Motor neuron (in vitro differentiated cells): ENCODE measurements around the gene P4HA1. TPM values are rescaled to one million over a fixed set of nuclear protein-coding genes. Genes with fewer than 3 reads are reported as not detected.
"Not testable (repeated sequence)": the region's sequence is repeated elsewhere in the genome, so short reads cannot be mapped to it uniquely, and the experiment has no call there.

Experiments used
- ATAC-seq, 8 experiments: fragments of 200-7000 bp; cut with Tn5 transposase; replicated peaks in 6 of 8; 2 replicates each; pipeline ENCODE4 v1.8.0; 2021; ENCODE audit warnings: mild to moderate bottlenecking in 8 of 8, moderate library complexity in 8 of 8
- H3K27ac ChIP-seq, 2 donors: fragments of 250-450 bp; sonication (Bioruptor Pico); 2 replicates each; pipeline ENCODE4 v1.9.0; 2021; ENCODE audit warnings: antibody characterized with exemption in 2 of 2, mild to moderate bottlenecking in 2 of 2, moderate library complexity in 1 of 2
- H3K4me1 ChIP-seq, 2 donors: fragments of 250-450 bp; sonication (Bioruptor Pico); replicated peaks in 1 of 2; 2 replicates each; pipeline ENCODE4 v1.6.1; 2021; ENCODE audit warnings: antibody characterized with exemption in 2 of 2, mild to moderate bottlenecking in 2 of 2, moderate library complexity in 1 of 2
- H3K4me3 ChIP-seq, 5 donors: fragments of 250-450 bp; sonication (Bioruptor Pico); 2 replicates each; pipeline ENCODE4 v1.9.0; 2021; ENCODE audit warnings: antibody characterized with exemption in 5 of 5, mild to moderate bottlenecking in 5 of 5, moderate library complexity in 4 of 5
- WGBS, 10 experiments: fragments of 450-650 bp; shearing (Covaris generic); methylation state at CpG; one replicate each; pipeline ENCODE4 v1.0.0; 2022; 5-methylcytosine and 5-hydroxymethylcytosine counted together
- in situ Hi-C, 9 experiments: fragments of 400-800 bp; cut with MboI; loops; one replicate each; pipeline ENCODE4 v1.15.0; 2021; ENCODE audit warnings: low sequenced_read_pairs in 9 of 9, low pct_unique_long_range_greater_than_20kb in 2 of 9; ENCODE audit not compliant: unreplicated experiment in 9 of 9
- total RNA-seq, 8 experiments: library from RNA; unstranded; fragments of 300-600 nt; gene quantifications; 2 replicates each; pipeline versions ENCODE4 v1.2.3 to v1.2.4, GENCODE V29; 2022

P4HA1 gene
- total RNA-seq, 8 experiments from 2014 or later = 12.8 to 163 (median 82.2) TPM

- H3K4me3 ChIP-seq, ATAC-seq, H3K27ac ChIP-seq, in situ Hi-C loops, H3K4me1 ChIP-seq: not testable (repeated sequence)
- WGBS, 10 experiments = 80 to 100% (median 100%) methylated on average over 1 to 2 of the region's 6 CpGs; no CpG with 5 or more reads in 4 of the 10 experiments
Observed at GRCh38 chr10:73021538-73022164, 75.0 kb downstream of the P4HA1 start.

- WGBS, 10 experiments = 75 to 100% (median 100%) methylated on average over 1 of the region's 1 CpG; no CpG with 5 or more reads in 4 of the 10 experiments
- Histone ChIP-seq H3K4me1 (no peaks in the 10 kb centered on the region), H3K27ac (no peak overlapping the region), H3K4me3 (no peak overlapping the region)
- peak in 1 of 8 experiments; percentile 82 for ATAC-seq
- in situ Hi-C loops = no loop called here
Observed at GRCh38 chr10:73021050-73021449, 75.6 kb downstream of the P4HA1 start.

GRCh38 chr10:73019100-73019499 lies 77.6 kb downstream of the P4HA1 start:
- no peak overlapping the region for H3K27ac ChIP-seq
- ATAC-seq = no peak
- no peaks in the 10 kb centered on the region for H3K4me1 ChIP-seq
- no peak overlapping the region for H3K4me3 ChIP-seq
- in situ Hi-C loops = no loop called here
- 83 to 100% (median 100%) methylated on average over 1 of the region's 1 CpG; no CpG with 5 or more reads in 3 of the 10 experiments for WGBS, 10 experiments

GRCh38 chr10:73018632-73019031 lies 78.0 kb downstream of the P4HA1 start:
- H3K27ac ChIP-seq = no peak overlapping the region
- ATAC-seq = no peak
- in situ Hi-C loops = no loop called here
- whole genome bisulfite sequencing, 10 experiments = 88 to 100% (median 100%) methylated on average over 1 of the region's 1 CpG; no CpG with 5 or more reads in 7 of the 10 experiments
- H3K4me3 ChIP-seq = no peak overlapping the region
- H3K4me1 ChIP-seq = no peaks in the 10 kb centered on the region

- H3K4me1 ChIP-seq = no peaks in the 10 kb centered on the region
- no peak overlapping the region for H3K27ac ChIP-seq
- in situ Hi-C loops = no loop called here
- H3K4me3 ChIP-seq = no peak overlapping the region
- 70 to 100% (median 95%) methylated on average over 1 to 2 of the region's 2 CpGs; no CpG with 5 or more reads in 4 of the 10 experiments for WGBS, 10 experiments
- ATAC-seq = peak in 3 of 8 experiments; percentile 35 to 63 (median 42)
Observed at GRCh38 chr10:73017955-73018480, 78.6 kb downstream of the P4HA1 start.

- Histone ChIP-seq H3K4me1 (no peaks in the 10 kb centered on the region), H3K27ac (no peak overlapping the region), H3K4me3 (no peak overlapping the region)
- in situ Hi-C loops = no loop called here
- WGBS, 10 experiments = 40 to 100% (median 95%) methylated on average over 1 to 2 of the region's 2 CpGs; no CpG with 5 or more reads in 1 of the 10 experiments
- ATAC-seq = peak in 3 of 8 experiments; percentile 57 to 76 (median 58)
Observed at GRCh38 chr10:73015779-73016178, 80.9 kb downstream of the P4HA1 start.

- Histone ChIP-seq H3K27ac (no peak overlapping the region), H3K4me3 (no peak overlapping the region), H3K4me1 (no peaks in the 10 kb centered on the region)
- ATAC-seq = no peak
- in situ Hi-C loops = no loop called here
Observed at GRCh38 chr10:73003822-73004221, 92.8 kb downstream of the P4HA1 start.

GRCh38 chr10:73000973-73001372 lies 95.7 kb downstream of the P4HA1 start:
- H3K4me3 ChIP-seq = no peak overlapping the region
- ATAC-seq = no peak
- in situ Hi-C loops = no loop called here
- no peak overlapping the region for H3K27ac ChIP-seq
- WGBS, 10 experiments = 80 to 100% (median 96%) methylated on average over 1 to 3 of the region's 3 CpGs; no CpG with 5 or more reads in 2 of the 10 experiments
- H3K4me1 ChIP-seq = no peaks in the 10 kb centered on the region

- Histone ChIP-seq H3K4me3 (no peak overlapping the region), H3K27ac (no peak overlapping the region), H3K4me1 (no peaks in the 10 kb centered on the region)
- ATAC-seq = no peak
- in situ Hi-C loops = no loop called here
- 75 to 100% (median 94%) methylated on average over 1 to 2 of the region's 2 CpGs for WGBS, 10 experiments
Observed at GRCh38 chr10:72997099-72997498, 99.6 kb downstream of the P4HA1 start.

GRCh38 chr10:72995459-72995858 lies 101.2 kb downstream of the P4HA1 start:
- H3K27ac ChIP-seq, H3K4me3 ChIP-seq, H3K4me1 ChIP-seq, ATAC-seq, in situ Hi-C loops: not testable (repeated sequence)

- H3K4me3 ChIP-seq, H3K27ac ChIP-seq, H3K4me1 ChIP-seq, in situ Hi-C loops: not testable (repeated sequence)
- peak in 1 of 8 experiments; percentile 89 for ATAC-seq
- 0 to 86% (median 80%) methylated on average over 1 to 4 of the region's 7 CpGs; no CpG with 5 or more reads in 6 of the 10 experiments for WGBS, 10 experiments
Observed at GRCh38 chr10:72989771-72990170, 106.9 kb downstream of the P4HA1 start.

- ATAC-seq, H3K4me3 ChIP-seq, in situ Hi-C loops, H3K27ac ChIP-seq, H3K4me1 ChIP-seq: not testable (repeated sequence)
- 80 to 100% (median 93%) methylated on average over 1 to 4 of the region's 4 CpGs; no CpG with 5 or more reads in 1 of the 10 experiments for WGBS, 10 experiments
Observed at GRCh38 chr10:72984618-72985017, 112.0 kb downstream of the P4HA1 start.

- Histone ChIP-seq H3K27ac (no peak overlapping the region), H3K4me3 (no peak overlapping the region), H3K4me1 (no peaks in the 10 kb centered on the region)
- 80 to 100% (median 91%) methylated on average over 1 to 2 of the region's 2 CpGs; no CpG with 5 or more reads in 4 of the 10 experiments for WGBS, 10 experiments
- in situ Hi-C loops = no loop called here
- peak in 2 of 8 experiments; percentile 20 to 24 for ATAC-seq
Observed at GRCh38 chr10:72981882-72982529, 114.7 kb downstream of the P4HA1 start.
